ENCODE data around the gene C1orf21. TPM values are rescaled to one million over a fixed set of nuclear protein-coding genes. Genes with fewer than 3 reads are reported as not detected.

The C1orf21 gene
- polyA plus RNA-seq, 1 donor (not counting 4 experiments of a cell fraction or from before 2014, with no cell fraction given), result 44.3 TPM

GRCh38 chr1:184389446-184389845 is 2.6 kb downstream of the C1orf21 start:
- DNase-seq (ENCODE audit: low read depth, low spot score) (no peak), FAIRE-seq (peak; percentile 76)
- TF ChIP-seq EZH2 (IDR thresholded peaks at IDR 0.05; ENCODE audit: low read length) (no peak), CTCF (optimal IDR thresholded peaks at IDR 0.05 in 1 of 3, IDR thresholded peaks at IDR 0.05 in 1 of 3, conservative IDR thresholded peaks at IDR 0.05 in 1 of 3; ENCODE audit: extremely low read depth in 1 of 3, insufficient read depth in 2 of 3, low read length in 3 of 3) (no peak)
- H3K27ac ChIP-seq (ENCODE audit: control insufficient read depth, insufficient read depth, low read length), result peak overlapping the region; percentile 92
- no peaks in the 10 kb centered on the region for H3K27me3 ChIP-seq (ENCODE audit: control insufficient read depth, extremely low read depth, insufficient read depth, low read length)
- H3K36me3 ChIP-seq (ENCODE audit: control insufficient read depth in 2 of 2, extremely low read depth in 1 of 2, insufficient read depth in 2 of 2, low read length in 2 of 2), result no peaks in the 10 kb centered on the region
- H4K20me1 ChIP-seq (ENCODE audit: control insufficient read depth, extremely low read depth, insufficient read depth, low read length), result no peaks in the 10 kb centered on the region
- H3K9me1 ChIP-seq (ENCODE audit: control insufficient read depth, extremely low read depth, insufficient read depth, low read length), result no peaks in the 10 kb centered on the region
- no peak overlapping the region for H2AFZ ChIP-seq (ENCODE audit: control insufficient read depth, low read length)
- H3K9ac ChIP-seq (ENCODE audit: control insufficient read depth, extremely low read depth, insufficient read depth, low read length), result peak overlapping the region; percentile 85
- H3K4me1 ChIP-seq (ENCODE audit: control insufficient read depth, extremely low read depth, insufficient read depth, low read length), result peaks cover 66% of the 10 kb centered on the region
- no peaks in the 10 kb centered on the region for H3K9me3 ChIP-seq (ENCODE audit: control insufficient read depth, low read depth, low read length)
- peak overlapping the region in 2 of 3 experiments; percentile 96 for H3K4me3 ChIP-seq (ENCODE audit: control insufficient read depth in 2 of 3, extremely low read depth in 1 of 3, insufficient read depth in 2 of 3, low read depth in 1 of 3, low read length in 3 of 3)
- peak overlapping the region; percentile 97 for H3K4me2 ChIP-seq (ENCODE audit: control insufficient read depth, extremely low read depth, insufficient read depth, low read depth, low read length)
- dilution Hi-C loops (cut with MboI; ENCODE audit: extremely low pct_ligation_motif_present, low sequenced_read_pairs), result no loop called here
- H3K79me2 ChIP-seq (ENCODE audit: control insufficient read depth, insufficient read depth, low read length), result peaks cover 61% of the 10 kb centered on the region

- Histone ChIP-seq H2AFZ (ENCODE audit: control insufficient read depth, low read length) (no peak overlapping the region), H3K36me3 (ENCODE audit: control insufficient read depth in 2 of 2, extremely low read depth in 1 of 2, insufficient read depth in 2 of 2, low read length in 2 of 2) (no peaks in the 10 kb centered on the region), H3K4me2 (ENCODE audit: control insufficient read depth, extremely low read depth, insufficient read depth, low read depth, low read length) (peak overlapping the region; percentile 97), H3K4me1 (ENCODE audit: control insufficient read depth, extremely low read depth, insufficient read depth, low read length) (peaks cover 66% of the 10 kb centered on the region), H3K27ac (ENCODE audit: control insufficient read depth, insufficient read depth, low read length) (peak overlapping the region; percentile 92), H3K4me3 (ENCODE audit: control insufficient read depth in 2 of 3, extremely low read depth in 1 of 3, insufficient read depth in 2 of 3, low read depth in 1 of 3, low read length in 3 of 3) (no peak overlapping the region), H3K9ac (ENCODE audit: control insufficient read depth, extremely low read depth, insufficient read depth, low read length) (no peak overlapping the region), H3K27me3 (ENCODE audit: control insufficient read depth, extremely low read depth, insufficient read depth, low read length) (no peaks in the 10 kb centered on the region), H3K79me2 (ENCODE audit: control insufficient read depth, insufficient read depth, low read length) (peaks cover 72% of the 10 kb centered on the region), H4K20me1 (ENCODE audit: control insufficient read depth, extremely low read depth, insufficient read depth, low read length) (no peaks in the 10 kb centered on the region), H3K9me3 (ENCODE audit: control insufficient read depth, low read depth, low read length) (no peaks in the 10 kb centered on the region), H3K9me1 (ENCODE audit: control insufficient read depth, extremely low read depth, insufficient read depth, low read length) (no peaks in the 10 kb centered on the region)
- FAIRE-seq, result no peak
- TF ChIP-seq CTCF (optimal IDR thresholded peaks at IDR 0.05 in 1 of 3, IDR thresholded peaks at IDR 0.05 in 1 of 3, conservative IDR thresholded peaks at IDR 0.05 in 1 of 3; ENCODE audit: extremely low read depth in 1 of 3, insufficient read depth in 2 of 3, low read length in 3 of 3) (no peak), EZH2 (IDR thresholded peaks at IDR 0.05; ENCODE audit: low read length) (no peak)
- DNase-seq (ENCODE audit: low read depth, low spot score), result no peak
- dilution Hi-C loops (cut with MboI; ENCODE audit: extremely low pct_ligation_motif_present, low sequenced_read_pairs), result no loop called here
Measured at GRCh38 chr1:184390889-184391288, 4.1 kb downstream of the C1orf21 start.
